HG03060 (cell line): ENCODE results near the gene SLC35F3.

ENCODE experiments used
- ATAC-seq: cut with Tn5 transposase; IDR thresholded peaks from one replicate; pipeline ENCODE4 v1.9.1; 2021; ENCODE audit warnings: low read depth, moderate number of reproducible peaks; ENCODE audit not compliant: unreplicated experiment

SLC35F3 gene

GRCh38 chr1:234214129-234214910, 309.8 kb downstream of the SLC35F3 start:
- ATAC-seq: no peak

GRCh38 chr1:234214911-234215892, 310.7 kb downstream of the SLC35F3 start:
- no peak for ATAC-seq

- ATAC-seq: no peak
Measured at GRCh38 chr1:234216116-234216703, 311.7 kb downstream of the SLC35F3 start.

GRCh38 chr1:234217316-234217840, 312.9 kb downstream of the SLC35F3 start:
- no peak for ATAC-seq

- no peak for ATAC-seq
Measured at GRCh38 chr1:234218078-234218477, 313.6 kb downstream of the SLC35F3 start.

GRCh38 chr1:234219711-234220110, 315.2 kb downstream of the SLC35F3 start:
- ATAC-seq: no peak

GRCh38 chr1:234221601-234222000, 317.1 kb downstream of the SLC35F3 start:
- no peak for ATAC-seq

GRCh38 chr1:234222561-234223280, 318.2 kb downstream of the SLC35F3 start:
- no peak for ATAC-seq

- no peak for ATAC-seq
Measured at GRCh38 chr1:234226113-234226818, 321.8 kb downstream of the SLC35F3 start.

- ATAC-seq: no peak
Measured at GRCh38 chr1:234226819-234227165, 322.3 kb downstream of the SLC35F3 start.

- no peak for ATAC-seq
Measured at GRCh38 chr1:234229581-234230387, 325.3 kb downstream of the SLC35F3 start.

GRCh38 chr1:234230414-234230862, 326.0 kb downstream of the SLC35F3 start:
- ATAC-seq: no peak

- no peak for ATAC-seq
Measured at GRCh38 chr1:234231061-234231892, 326.8 kb downstream of the SLC35F3 start.

- no peak for ATAC-seq
Measured at GRCh38 chr1:234231893-234232276, 327.4 kb downstream of the SLC35F3 start.

GRCh38 chr1:234234199-234234598, 329.7 kb downstream of the SLC35F3 start:
- ATAC-seq: no peak

- no peak for ATAC-seq
Measured at GRCh38 chr1:234235434-234235881, 331.0 kb downstream of the SLC35F3 start.

- ATAC-seq: no peak
Measured at GRCh38 chr1:234237393-234237792, 332.9 kb downstream of the SLC35F3 start.

- no peak for ATAC-seq
Measured at GRCh38 chr1:234238060-234238459, 333.6 kb downstream of the SLC35F3 start.
